HG03469 (cell line): ENCODE results near the gene HOXC10.

Experiments
- ATAC-seq: cut with Tn5 transposase; IDR thresholded peaks from one replicate; pipeline ENCODE4 v1.9.1; 2021; ENCODE audit warnings: mild to moderate bottlenecking, moderate library complexity, moderate number of reproducible peaks; ENCODE audit not compliant: unreplicated experiment

Gene HOXC10

DNA sequence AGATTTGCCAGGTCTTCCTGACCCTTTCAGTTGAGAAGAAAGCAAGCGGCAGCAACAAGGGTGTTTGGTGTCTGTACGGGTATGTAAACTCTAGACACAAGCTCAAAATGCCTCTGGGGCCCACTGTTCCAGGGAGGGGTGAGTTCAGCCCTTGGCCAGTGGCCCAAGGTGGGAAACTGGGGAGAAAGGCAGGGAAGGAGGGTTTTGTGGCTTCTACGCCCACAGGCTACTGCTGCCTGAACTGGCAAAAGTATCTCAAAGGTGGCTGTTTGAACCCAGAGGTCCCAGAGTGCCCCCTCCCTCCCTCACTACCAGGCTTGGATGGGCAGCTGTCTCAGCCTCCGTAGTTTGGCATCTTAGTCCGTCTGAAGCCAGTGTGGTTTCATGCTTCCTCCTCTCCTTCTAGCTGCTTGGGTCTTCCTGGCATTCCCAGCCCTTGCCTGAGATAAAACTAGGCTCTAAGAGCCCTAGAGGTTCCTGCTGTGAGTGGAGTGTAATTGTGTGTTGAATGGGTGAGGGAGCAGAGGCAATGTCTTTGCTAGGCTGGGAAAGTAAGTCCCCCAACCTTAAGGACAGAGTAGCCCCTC is 53.4 kb downstream of the HOXC10 start:
- ATAC-seq: no peak

DNA sequence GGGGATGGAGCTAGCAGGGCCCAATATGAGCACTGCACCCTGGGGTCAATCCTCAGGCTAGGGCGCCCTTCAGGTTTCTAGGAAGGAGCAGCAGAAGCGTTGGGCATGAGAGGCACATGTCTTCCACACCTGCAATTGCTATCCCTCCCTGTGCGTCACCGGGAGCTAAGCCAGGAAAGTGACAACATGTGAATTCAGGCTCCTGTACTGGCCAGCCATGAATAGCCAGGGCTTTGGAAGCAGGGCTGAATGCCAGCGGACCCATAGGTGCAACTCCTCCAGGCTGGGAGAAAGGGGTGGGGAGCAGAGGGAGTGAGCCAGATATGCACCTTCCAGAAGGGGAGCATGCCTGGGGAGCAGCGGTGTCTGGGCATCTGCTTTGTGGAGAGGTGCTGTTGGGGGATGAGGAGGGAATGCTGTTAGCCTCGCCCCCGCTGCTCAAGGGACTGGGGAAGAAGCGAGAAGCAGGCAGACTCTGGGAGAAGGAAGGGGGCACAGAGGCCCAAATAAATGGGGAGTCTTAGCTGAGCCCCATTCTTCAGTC is 54.0 kb downstream of the HOXC10 start:
- ATAC-seq: no peak

DNA sequence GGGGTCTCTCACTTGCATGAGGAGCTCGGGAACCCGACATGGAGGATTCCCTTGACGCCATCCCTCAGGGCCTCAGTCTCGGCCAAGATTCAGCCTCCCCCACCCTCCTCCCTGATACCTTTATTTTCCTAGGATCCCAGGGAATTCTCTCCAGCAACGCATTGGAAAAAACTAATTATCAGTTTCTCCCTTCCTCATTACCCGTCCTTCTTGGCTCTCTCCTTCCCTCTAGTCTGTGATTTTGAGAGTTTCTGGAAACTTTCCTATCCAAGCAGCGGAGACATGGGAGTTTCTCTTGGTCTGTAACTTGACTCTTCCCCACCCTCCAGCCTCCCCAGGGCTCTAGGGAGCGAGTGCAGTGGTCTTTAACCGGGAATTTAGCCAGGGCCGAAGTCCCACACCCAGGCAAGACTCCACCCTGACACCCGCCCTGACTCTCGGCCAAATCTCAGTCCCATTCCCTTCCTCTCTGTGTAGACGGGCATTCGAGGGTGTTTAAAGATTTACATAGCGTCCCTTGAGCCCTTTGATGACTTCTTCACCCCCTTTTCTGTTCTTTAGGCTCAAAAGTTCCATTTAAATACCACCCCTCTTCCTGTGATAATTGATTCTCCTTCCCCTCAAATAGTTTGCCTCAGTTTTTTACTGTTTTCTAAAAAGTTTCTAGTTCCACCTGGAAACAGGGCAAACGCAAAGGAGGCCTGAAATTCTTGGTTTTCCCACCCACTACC is 54.6 kb downstream of the HOXC10 start:
- no peak for ATAC-seq
